ENCODE results near the gene KIF26A.

GRCh38 chr14:104169005-104169698, 30.8 kb downstream of the KIF26A start:
- TF ChIP-seq, protein P1, sequence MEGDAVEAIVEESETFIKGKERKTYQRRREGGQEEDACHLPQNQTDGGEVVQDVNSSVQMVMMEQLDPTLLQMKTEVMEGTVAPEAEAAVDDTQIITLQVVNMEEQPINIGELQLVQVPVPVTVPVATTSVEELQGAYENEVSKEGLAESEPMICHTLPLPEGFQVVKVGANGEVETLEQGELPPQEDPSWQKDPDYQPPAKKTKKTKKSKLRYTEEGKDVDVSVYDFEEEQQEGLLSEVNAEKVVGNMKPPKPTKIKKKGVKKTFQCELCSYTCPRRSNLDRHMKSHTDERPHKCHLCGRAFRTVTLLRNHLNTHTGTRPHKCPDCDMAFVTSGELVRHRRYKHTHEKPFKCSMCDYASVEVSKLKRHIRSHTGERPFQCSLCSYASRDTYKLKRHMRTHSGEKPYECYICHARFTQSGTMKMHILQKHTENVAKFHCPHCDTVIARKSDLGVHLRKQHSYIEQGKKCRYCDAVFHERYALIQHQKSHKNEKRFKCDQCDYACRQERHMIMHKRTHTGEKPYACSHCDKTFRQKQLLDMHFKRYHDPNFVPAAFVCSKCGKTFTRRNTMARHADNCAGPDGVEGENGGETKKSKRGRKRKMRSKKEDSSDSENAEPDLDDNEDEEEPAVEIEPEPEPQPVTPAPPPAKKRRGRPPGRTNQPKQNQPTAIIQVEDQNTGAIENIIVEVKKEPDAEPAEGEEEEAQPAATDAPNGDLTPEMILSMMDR (IDR thresholded peaks at IDR 0.05; ENCODE audit: insufficient read depth, low read depth, low read length), result no peak
- no peak for TF ChIP-seq EZH2 (IDR thresholded peaks at IDR 0.05; ENCODE audit: insufficient read depth, low read length)

Measured in astrocyte (in vitro differentiated cells and primary cell).